Urinary bladder (tissue), 4 donors: ENCODE data around the gene SCT. TPM values are rescaled to one million over a fixed set of nuclear protein-coding genes. Genes with fewer than 3 reads are reported as not detected.
A peak's percentile ranks its signal among the peaks of the same experiment; 100 is the strongest.

Source experiments
- DNase-seq: peaks from one replicate; pipeline ENCODE4 v3.0.0-alpha.2; 2015; ENCODE audit errors: extremely low spot score
- H3K27ac ChIP-seq: one replicate; pipeline ENCODE4 v1.5.1; 2013; ENCODE audit warnings: low read depth, mild to moderate bottlenecking, moderate library complexity
- H3K36me3 ChIP-seq: one replicate; pipeline ENCODE4 v1.6.1; 2013; ENCODE audit warnings: mild to moderate bottlenecking, moderate library complexity; ENCODE audit not compliant: insufficient read depth
- H3K4me1 ChIP-seq: one replicate; pipeline ENCODE4 v1.6.1; 2013; ENCODE audit warnings: mild to moderate bottlenecking, moderate library complexity; ENCODE audit not compliant: insufficient read depth
- H3K4me3 ChIP-seq: one replicate; pipeline ENCODE4 v1.5.1; 2013; ENCODE audit warnings: low read depth, low read length
- WGBS: extraction: QIAGEN DNeasy Blood & Tissue Kit; methylation state at CpG from one replicate; pipeline ENCODE4 v1.1.7; 2013; 5-methylcytosine and 5-hydroxymethylcytosine counted together
- polyA plus RNA-seq: library from polyadenylated mRNA; stranded (reverse); fragments of 200-250 nt; gene quantifications from one replicate; pipeline ENCODE4 v1.2.3, GENCODE V29; 2013
- total RNA-seq: library from RNA; depleted of rRNA; stranded (reverse); fragments of >200 nt; gene quantifications from one replicate; pipeline ENCODE4 v1.2.3, GENCODE V29; 2014
- donor health status: healthy with polysubstance abuse.
- donor health status: healthy.

SCT gene, protein sequence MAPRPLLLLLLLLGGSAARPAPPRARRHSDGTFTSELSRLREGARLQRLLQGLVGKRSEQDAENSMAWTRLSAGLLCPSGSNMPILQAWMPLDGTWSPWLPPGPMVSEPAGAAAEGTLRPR
- not detected for total RNA-seq
- polyA plus RNA-seq, result not detected

DNA sequence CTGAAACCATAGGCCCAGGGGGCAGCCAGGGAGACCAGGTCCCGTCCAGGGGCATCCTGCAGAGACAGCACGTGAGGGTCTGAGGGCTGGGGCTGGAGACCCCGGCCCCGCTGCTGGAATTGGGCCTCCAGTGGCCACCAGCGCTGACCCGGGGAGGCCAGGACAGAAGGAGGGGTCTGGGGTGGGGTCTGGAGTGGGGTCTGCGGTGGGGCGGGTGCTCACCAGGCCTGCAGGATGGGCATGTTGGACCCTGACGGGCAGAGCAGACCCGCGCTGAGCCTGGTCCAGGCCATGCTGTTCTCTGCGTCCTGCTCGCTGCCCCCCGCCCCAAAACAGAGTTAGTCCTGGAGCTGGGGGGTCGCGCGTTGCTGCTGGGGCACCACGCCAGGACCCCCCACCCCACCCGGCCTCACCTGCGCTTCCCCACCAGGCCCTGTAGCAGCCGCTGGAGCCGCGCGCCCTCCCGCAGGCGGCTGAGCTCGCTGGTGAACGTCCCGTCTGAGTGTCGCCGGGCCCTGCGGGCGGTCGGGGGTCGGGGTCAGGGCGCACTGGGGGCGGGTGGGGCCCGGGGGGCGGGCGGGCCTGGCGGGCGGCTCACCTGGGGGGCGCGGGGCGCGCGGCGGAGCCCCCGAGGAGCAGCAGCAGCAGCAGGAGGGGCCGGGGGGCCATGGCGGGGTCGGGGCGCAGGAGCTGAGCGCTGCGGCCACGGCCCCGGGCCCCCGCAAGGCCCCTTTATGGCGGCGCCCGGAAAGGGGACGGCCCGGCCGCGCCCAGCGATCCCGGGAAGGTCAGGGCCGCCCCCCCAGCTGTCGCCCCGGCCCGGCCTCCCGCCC, at the start of gene SCT:
SCT (minus strand) TSS at position 707 of the 833 bp plus-strand sequence; CDS start at position 669, 38 bp downstream.
- WGBS, result 13% methylated on average over 70 of the region's 72 CpGs
- H3K36me3 ChIP-seq, result no peaks in the 10 kb centered on the region
- H3K4me1 ChIP-seq, result peaks cover 2% of the 10 kb centered on the region
- no peak for DNase-seq
- no peak within 1 kb of the TSS for H3K27ac ChIP-seq
- no peak within 1 kb of the TSS for H3K4me3 ChIP-seq

DNA sequence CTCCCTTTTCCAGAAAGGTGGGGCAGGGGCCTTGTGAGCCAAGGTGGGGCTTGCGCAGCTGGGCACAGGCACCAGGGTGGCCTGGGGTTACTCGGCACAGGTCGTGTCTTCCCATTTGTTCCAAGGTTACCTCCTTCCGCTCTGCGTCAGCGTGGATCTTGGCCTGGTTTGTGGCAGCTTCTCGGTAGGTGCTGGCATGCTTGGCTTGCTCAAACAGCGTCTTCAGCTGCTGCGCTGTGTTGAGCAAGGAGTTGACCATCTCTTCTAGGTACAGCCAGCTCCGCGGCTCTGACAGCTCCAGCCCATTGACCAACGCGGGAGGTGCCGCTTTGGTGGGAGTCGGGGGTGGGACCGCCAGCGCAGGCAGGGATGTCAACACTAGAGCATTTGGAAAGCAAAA, 47.4 kb upstream of the SCT start:
- Histone ChIP-seq H3K4me1 (no peaks in the 10 kb centered on the region), H3K36me3 (no peaks in the 10 kb centered on the region)
- 93% methylated on average over 17 of the region's 17 CpGs for WGBS

DNA sequence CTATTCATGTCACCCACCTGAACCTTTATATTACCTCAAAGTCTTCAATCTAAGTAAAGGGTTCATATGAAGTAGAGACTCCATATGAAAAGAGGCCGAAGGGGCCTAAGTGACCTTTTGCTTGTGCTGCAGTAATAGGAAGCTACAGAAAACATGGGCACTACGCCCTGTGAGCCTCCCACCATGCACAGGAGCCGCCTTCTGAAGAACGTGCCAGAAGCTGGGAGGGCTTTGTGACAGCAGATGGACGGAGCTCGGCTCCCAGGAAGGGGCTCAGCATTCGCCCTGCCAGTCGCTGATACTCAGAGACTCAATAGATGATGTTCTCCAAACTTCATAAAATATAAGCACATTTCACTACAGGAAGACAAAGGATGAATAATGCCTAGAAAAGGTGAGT, 46.9 kb upstream of the SCT start:
- no peak overlapping the region for H3K4me3 ChIP-seq
- WGBS, result 93% methylated on average over 8 of the region's 8 CpGs
- H3K36me3 ChIP-seq, result no peaks in the 10 kb centered on the region

More for the DNA sequence above, 47.4 kb upstream of the SCT start:
- no peak overlapping the region for H3K4me3 ChIP-seq
- no peak overlapping the region for H3K27ac ChIP-seq
- no peak for DNase-seq

DNA sequence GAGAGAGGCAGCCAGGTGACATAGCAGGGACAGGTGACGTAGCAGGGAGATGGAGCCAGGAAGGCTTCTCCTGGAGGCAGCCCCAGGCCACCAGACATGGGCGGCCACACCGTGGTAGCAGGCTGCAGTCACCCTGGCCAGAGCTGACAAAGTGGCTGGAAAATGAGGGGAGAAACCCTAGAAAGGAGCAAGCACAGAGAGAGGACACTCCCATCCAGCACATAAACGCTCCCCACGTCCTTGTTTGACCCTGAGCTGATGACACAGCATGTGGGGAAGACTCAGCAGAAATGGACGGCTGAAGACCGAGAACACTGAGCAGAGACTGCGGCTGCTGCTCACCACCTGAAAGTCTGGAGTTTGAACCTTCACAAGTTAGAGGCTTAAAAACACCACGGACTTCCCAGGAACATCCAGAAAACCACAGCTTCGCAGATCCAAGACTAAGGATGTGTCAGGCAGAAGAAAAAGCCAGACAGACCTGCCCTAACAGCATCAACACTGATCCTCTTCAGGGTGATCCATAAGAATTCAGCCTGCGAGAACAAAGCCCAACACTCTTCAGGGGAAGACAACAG, 38.8 kb upstream of the SCT start:
- DNase-seq, result no peak
- no peak overlapping the region for H3K4me3 ChIP-seq

More for the DNA sequence above, 46.9 kb upstream of the SCT start:
- no peak for DNase-seq
- Histone ChIP-seq H3K27ac (no peak overlapping the region), H3K4me1 (no peaks in the 10 kb centered on the region)

DNA sequence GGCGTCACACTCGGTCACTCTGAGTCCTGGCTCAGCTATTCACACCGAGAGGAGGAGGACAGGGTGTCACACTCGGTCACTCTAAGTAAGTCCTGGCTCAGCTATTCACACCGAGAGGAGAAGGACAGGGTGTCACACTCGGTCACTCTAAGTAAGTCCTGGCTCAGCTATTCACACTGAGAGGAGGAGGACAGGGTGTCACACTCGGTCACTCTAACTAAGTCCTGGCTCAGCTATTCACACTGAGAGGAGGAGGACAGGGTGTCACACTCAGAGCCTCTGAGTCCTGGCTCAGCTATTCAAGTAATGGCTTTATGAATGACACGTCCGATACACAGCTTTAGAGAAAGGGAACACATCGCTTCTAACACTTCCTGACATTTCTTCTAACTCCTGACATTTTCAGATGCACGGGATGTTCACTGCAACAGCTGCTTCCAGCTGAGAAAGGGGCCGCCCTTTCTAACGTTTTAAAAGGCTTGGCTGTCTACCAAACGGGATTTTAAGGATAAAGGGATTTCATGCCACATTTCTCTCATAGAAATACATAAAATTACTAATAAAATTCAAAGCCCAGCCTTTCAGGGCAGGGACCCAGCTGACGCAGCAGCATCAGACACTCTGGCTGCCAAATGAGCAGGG, 38.2 kb upstream of the SCT start:
- H3K4me1 ChIP-seq, result no peaks in the 10 kb centered on the region
- peak; percentile 64 for DNase-seq
- H3K36me3 ChIP-seq, result no peaks in the 10 kb centered on the region
- no peak overlapping the region for H3K4me3 ChIP-seq
- 53% methylated on average over 15 of the region's 15 CpGs for WGBS
- no peak overlapping the region for H3K27ac ChIP-seq

More for the DNA sequence above, 38.8 kb upstream of the SCT start:
- H3K4me1 ChIP-seq, result no peaks in the 10 kb centered on the region
- no peaks in the 10 kb centered on the region for H3K36me3 ChIP-seq
- H3K27ac ChIP-seq, result peak overlapping the region; percentile 46
- 38% methylated on average over 11 of the region's 11 CpGs for WGBS

DNA sequence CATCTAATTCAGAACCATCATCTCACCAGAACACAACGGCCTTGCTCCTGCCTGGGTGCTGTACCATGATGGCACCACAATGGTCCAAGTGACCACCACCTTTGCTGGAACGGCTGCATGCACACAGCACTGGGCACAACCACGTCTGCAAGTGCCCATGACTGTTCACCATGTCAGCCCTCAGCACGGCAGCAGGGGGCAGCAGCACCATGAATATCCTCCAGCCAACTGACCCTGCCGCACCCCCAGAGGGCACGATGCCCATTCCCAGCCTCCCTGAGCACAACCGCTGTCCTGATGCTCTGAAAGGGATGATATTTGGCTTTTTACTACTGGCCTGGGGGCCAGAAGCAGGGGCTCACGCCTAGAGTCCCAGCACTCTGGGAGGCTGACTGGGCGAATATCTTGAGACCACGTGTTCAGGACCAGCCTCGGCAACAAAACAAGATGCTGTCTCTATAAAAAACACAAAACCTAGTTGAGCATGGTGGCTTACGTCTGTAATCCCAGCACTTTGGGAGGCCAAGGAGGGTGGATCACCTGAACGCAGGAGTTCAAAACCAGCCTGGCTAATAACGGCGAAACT, 35.8 kb upstream of the SCT start:
- 54% methylated on average over 15 of the region's 15 CpGs for WGBS
- Histone ChIP-seq H3K27ac (no peak overlapping the region), H3K36me3 (peaks cover 2% of the 10 kb centered on the region), H3K4me3 (no peak overlapping the region), H3K4me1 (no peaks in the 10 kb centered on the region)
- DNase-seq, result no peak

DNA sequence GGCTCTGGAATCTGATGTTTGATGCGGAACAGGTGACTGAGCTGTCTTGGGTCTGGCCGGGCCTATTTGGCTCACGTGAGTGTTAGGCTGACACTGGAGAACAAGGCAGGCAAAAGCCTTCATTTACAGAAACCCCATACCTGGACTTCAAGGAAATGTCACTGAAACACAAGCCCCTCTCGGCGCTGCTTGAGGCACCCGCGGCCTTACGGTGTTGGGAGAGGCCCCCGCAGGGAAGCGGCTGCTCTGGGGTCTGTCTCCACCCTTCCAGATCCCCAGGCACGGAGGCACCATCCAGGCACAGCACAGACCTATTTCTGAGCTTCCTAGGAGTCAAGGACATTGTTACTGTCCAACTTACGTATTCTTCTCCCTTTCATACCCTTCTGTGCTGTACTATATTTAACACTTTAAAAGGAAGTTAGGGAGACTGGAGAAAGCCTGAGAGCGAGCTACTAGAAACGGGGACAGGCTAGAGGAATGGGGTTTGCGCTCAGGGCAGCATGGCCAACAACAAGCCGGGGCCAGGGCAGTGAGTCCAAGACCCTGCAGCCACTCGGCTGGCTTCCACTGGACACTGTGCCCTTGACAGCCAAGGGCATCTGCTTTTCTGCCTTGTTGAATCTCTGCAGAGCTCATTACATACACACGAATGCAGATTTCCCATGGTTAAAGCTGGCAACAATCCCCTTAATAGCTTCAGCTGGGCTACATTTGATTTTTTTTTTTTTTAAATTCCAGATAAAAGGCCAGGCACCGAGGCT, 33.9 kb upstream of the SCT start:
- WGBS, result 90% methylated on average over 19 of the region's 19 CpGs
- Histone ChIP-seq H3K36me3 (peaks cover 2% of the 10 kb centered on the region), H3K4me1 (no peaks in the 10 kb centered on the region), H3K4me3 (no peak overlapping the region), H3K27ac (no peak overlapping the region)
- DNase-seq, result no peak

DNA sequence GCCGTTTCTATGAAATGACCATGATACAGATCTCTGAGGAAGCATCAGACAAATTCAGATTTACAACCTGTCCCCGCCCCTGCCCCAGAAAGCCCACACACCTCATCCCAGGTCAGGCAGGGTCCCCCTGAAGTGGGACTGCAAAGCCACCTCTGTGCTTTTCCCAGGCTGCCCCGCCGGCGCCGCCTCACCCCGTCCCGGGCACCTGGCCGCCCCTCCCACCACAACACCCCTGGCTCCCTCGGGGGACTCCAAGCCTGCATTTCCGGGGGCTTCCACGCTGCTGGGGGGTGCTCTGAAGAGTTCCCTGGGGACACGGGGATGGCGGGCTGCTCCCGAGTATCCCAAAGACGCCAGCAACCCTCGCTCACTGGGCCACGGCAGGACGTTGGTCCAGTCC, 33.3 kb upstream of the SCT start:
- H3K4me1 ChIP-seq, result no peaks in the 10 kb centered on the region
- DNase-seq, result no peak
- peaks cover 2% of the 10 kb centered on the region for H3K36me3 ChIP-seq
- no peak overlapping the region for H3K4me3 ChIP-seq
- WGBS, result 85% methylated on average over 19 of the region's 19 CpGs
- H3K27ac ChIP-seq, result no peak overlapping the region

DNA sequence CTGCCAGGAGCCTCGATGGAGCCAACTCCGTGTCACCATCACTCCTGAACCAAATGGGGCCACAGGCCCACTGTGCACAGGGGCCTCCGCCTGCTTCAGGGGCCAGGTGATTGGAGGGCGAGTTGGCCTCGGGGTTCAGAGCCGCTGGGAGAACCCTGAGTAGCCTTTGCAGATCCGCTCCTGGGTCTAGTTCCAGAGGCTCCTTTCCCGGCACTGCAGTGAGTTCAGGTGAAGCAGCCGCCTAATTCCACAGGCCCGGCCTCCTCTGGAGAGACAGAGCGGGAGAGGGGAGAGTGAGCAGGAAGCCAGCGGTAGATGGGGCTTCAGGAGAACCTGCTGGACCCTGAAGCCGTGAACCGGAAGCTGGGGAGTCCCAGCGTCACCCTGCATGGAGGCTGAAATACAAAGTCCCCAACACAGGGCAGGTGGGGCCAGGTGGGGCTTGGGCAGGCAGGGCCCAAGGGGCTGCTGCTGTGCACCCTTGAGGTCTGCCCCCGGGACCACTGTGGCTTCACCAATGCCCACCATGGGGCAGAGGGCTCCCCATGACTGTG, 32.6 kb upstream of the SCT start:
- H3K27ac ChIP-seq, result no peak overlapping the region
- peaks cover 2% of the 10 kb centered on the region for H3K36me3 ChIP-seq
- H3K4me3 ChIP-seq, result no peak overlapping the region
- no peaks in the 10 kb centered on the region for H3K4me1 ChIP-seq
- DNase-seq, result no peak
- 92% methylated on average over 16 of the region's 16 CpGs for WGBS

DNA sequence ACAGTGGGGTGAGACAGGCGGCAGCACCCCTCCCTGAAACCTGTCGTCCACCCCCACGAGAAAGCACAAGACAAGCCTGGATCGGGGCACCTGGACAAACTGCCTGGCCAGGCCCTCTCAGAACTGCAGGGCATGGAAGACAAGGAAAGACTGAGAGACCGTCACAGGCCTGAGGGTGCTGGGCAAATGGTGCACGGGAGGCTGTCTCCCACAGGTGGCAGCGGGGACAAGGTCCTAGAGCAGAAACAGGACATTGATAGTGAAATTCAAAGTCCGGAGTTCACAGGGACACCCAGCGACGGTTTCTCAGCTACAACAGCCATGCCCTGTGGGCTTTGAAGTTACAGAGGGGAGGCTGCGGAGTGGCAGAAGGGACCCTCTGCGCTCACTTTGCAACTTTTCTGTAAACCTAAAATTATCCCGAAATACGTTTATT, 30.7 kb upstream of the SCT start:
- Histone ChIP-seq H3K4me1 (no peaks in the 10 kb centered on the region), H3K36me3 (peaks cover 2% of the 10 kb centered on the region), H3K4me3 (no peak overlapping the region), H3K27ac (no peak overlapping the region)
- no peak for DNase-seq
- WGBS, result 89% methylated on average over 14 of the region's 14 CpGs

DNA sequence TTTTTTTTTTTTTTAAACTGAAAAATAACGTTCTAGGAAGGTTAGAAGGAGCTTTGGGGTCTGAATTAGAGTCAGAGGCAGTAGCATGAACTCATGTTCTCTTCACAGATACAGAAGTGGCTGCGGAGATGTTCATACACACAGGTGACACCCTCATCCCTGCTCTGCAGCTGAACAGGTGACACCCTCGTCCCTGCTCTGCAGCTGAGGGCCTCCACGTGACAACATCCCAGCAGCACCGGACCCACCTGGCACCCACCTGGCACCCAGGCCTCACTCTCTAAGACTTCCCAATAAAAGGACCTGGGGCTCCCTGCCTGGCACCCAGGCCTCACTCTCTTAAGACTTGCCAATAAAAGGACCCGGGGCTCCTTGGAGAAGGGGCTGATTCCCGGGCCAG, 29.9 kb upstream of the SCT start:
- Histone ChIP-seq H3K27ac (no peak overlapping the region), H3K4me3 (no peak overlapping the region), H3K4me1 (no peaks in the 10 kb centered on the region), H3K36me3 (peaks cover 2% of the 10 kb centered on the region)
- WGBS, result 85% methylated on average over 7 of the region's 7 CpGs
- DNase-seq, result no peak

DNA sequence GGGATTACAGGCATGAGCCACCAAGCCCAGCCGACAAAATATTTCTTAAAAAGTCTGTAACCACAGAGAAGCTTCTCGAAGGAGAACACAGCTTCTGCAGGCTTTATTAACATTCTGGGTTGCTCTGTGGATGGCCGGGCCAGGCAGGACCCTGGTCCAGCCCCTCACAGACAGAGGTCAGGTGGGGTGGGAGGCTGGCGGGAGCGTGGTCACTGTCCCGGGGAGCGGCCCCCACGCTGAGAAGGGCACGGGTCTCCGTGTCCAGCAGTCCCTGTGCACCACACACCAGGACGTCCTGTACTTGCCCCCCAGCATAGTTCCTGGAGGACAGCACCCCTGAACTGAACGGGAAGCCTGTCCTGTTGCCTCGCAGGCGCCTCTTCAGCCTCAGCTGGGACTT, 29.4 kb upstream of the SCT start:
- H3K36me3 ChIP-seq, result peaks cover 2% of the 10 kb centered on the region
- no peaks in the 10 kb centered on the region for H3K4me1 ChIP-seq
- no peak overlapping the region for H3K4me3 ChIP-seq
- no peak for DNase-seq
- no peak overlapping the region for H3K27ac ChIP-seq
- WGBS, result 95% methylated on average over 14 of the region's 14 CpGs
